Stimulated activated CD4-positive, alpha-beta T cell treated with anti-CD3 and anti-CD28 coated beads, TNF-alpha, amount 100 ng/mL, for 48 hours (primary cell): ENCODE data around the gene PCDHB3.
"Not testable (repeated sequence)": the region's sequence is repeated elsewhere in the genome, so short reads cannot be mapped to it uniquely, and the experiment has no call there.

Source experiments
- DNase-seq, 3 donors: peaks; one replicate each; pipeline ENCODE4 v3.0.0-alpha.2; 2020; ENCODE audit warnings: low read depth in 3 of 3

PCDHB3 gene

DNA sequence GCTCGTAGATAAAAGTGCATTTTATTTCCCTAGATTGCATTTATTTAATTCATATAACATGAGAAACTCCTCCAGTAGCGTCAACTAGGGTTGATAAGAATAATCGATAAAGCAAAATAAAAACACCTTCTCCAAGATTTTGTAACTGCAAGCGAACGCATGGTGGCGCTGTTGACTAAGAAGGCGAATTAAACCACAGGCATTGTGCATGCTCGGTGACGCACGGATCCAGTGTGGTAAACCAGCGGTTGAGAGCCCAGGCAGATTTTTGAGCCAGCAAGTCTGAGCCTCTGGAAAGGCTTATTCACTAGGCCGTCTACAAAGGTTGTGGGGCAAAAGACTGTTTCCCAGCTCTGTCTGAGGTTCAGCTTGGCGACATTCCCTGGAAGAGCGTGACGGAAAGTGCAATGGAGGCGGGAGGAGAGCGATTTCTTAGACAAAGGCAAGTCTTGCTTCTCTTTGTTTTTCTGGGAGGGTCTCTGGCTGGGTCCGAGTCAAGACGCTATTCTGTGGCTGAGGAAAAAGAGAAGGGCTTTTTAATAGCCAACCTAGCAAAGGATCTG lies at the start of gene PCDHB3:
TSS of gene PCDHB3 (plus strand) at position 231 of the 563 bp plus-strand sequence. CDS start at position 408, 177 bp downstream.
- peak in 2 of 3 donors; percentile 11 to 31 for DNase-seq

DNA sequence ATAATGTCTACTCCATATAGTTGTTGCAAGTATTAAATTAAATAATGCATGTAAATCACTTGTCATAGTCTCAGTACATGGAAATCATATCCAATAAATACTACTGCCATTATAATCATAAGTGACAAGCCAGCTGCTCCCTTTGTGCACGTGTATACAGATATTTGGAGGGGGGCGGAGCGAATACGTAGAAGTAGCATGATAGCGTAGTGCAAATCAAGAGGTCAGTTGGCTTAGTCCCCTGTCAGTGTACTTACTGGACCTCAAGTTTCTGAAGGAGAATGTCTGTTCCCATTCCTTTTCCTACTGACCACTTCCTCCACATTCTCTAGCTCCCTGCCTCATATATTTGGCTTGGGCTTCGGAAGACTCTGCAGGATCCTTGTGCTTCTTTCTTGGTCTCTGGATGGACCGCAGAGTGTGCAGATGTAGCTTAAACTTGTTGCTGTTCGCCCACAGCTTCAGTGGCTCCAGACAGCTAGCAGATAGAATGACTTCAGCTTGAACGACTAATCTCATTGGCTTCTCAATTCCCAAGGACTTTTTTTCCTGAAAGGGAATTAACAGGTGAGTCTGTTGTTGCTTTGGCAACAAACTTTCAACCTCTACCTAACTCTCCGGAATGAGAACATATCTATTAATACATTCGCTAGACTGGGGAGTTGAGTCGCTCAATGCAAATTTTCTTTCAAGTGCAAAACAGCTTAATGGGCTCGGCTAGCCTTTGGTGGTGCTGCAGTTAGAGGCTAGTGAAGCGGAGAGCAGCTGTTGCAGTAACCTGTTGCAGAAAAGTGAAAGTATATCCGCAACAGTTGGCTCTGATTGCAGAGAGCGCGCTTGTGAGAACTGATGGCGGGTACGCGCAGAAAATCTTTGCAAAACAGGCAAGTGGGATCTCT lies 49.4 kb upstream of the PCDHB3 start, which contains the start of gene PCDHB1:
TSS of gene PCDHB1 (plus strand) at position 753 of the 899 bp plus-strand sequence. CDS start at position 850, 97 bp downstream.
- no peak for DNase-seq

DNA sequence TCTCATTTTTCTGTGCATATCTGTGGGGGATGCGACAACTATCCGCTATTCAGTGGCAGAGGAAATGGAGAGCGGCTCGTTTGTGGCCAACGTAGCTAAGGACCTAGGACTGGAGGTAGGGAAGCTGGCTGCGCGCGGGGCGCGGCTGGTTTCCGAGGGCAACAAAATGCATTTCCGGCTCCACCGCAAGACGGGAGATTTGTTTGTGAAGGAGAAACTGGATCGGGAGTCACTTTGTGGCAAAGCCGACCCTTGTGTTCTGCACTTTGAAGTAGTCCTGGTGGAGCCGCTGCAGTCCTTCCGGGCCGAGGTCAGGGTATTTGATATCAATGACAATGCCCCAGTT lies 48.8 kb upstream of the PCDHB3 start:
- no peak for DNase-seq

DNA sequence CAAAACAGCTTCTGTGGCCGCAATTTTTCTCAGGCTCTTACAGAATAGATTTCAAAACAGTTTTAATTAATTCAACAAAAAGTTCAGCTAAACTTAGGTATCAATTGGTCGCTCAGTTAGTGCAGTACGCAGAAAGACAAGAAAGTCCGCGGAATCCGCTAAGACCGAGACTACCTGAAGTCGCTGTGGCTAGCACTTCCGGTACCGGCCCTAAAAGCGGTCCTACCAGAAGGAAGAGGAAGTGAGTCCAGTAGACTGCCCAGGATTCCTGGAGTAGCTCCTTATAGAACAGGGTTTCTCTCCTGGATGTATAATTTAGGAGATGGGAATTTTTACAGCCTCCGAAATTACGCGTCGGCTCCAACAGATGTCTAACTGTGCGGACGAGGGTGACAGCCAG lies 22.4 kb upstream of the PCDHB3 start:
- no peak for DNase-seq

DNA sequence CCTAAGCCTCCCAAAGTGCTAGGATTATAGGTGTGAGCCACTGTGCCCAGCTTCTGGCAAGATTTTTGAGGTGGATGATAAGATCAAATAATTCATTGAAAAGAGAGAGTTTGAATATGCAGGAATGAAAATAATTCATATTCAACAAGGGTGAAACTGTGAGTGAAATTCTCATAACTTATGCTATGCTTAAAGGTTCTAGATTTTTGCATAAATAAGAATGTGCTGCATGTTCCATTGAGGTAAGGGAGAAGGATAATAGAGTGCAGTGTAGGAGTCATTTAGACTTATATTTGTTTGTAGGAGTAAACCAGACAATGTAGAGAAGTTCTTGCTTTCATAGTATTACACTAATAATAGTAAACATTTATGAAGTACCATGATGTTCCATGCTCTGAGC lies 18.0 kb upstream of the PCDHB3 start:
- DNase-seq: no peak

DNA sequence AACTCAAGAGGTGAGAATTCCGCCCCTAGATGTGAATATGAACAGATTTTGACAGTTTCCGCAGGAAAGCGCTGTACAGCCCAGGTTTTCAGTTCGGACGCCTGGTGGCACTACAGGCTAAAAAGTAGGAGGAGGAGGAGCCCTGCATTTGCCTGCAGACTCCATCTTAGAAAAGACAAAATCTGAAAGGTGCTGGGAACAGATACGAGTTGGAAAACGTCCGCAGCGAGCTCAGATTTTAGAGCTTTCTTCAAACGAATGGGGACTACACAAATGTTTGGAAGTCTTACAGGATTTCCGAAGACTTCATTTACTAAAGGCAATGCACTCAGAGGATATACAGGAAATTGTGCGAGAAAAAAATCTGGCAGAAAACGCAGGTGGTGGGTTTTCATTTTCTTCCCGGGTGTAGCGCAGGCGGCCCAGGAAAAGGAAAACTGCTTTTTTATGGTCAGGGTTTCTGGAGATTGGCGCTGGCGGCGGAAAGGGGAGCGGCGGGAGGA lies 15.7 kb upstream of the PCDHB3 start:
- DNase-seq: peak in 1 of 3 donors; percentile 8

DNA sequence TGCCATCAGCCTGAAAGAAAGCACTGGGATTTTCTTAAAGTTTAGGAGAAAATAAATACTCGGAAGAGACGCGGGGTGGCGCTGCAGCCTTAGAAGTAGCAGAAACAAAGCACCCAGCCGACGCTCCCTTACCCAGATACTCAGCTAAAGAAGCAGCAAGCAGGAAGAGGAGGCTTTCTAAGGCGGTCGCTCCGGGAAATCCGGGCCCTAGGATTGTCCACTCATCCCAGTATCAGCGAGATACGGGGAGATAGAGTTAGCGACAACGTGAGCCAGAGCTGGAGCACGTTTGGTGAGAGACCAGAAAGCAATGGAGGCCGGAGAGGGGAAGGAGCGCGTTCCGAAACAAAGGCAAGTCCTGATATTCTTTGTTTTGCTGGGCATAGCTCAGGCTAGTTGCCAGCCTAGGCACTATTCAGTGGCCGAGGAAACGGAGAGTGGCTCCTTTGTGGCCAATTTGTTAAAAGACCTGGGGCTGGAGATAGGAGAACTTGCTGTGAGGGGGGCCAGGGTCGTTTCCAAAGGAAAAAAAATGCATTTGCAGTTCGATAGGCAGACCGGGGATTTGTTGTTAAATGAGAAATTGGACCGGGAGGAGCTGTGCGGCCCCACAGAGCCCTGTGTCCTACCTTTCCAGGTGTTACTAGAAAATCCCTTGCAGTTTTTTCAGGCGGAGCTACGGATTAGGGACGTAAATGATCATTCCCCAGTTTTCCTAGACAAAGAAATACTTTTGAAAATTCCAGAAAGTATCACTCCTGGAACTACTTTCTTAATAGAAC lies 5.6 kb upstream of the PCDHB3 start, which contains the start of gene PCDHB2:
TSS of gene PCDHB2 (plus strand) at position 135 of the 782 bp plus-strand sequence. CDS start at position 311, 176 bp downstream.
- no peak for DNase-seq

DNA sequence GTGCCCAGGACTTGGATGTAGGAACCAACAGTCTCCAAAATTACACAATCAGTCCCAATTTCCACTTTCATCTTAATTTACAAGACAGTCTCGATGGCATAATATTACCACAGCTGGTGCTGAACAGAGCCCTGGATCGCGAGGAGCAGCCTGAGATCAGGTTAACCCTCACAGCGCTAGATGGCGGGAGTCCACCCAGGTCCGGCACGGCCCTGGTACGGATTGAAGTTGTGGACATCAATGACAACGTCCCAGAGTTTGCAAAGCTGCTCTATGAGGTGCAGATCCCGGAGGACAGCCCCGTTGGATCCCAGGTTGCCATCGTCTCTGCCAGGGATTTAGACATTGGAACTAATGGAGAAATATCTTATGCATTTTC lies 5.0 kb upstream of the PCDHB3 start:
- no peak for DNase-seq

DNA sequence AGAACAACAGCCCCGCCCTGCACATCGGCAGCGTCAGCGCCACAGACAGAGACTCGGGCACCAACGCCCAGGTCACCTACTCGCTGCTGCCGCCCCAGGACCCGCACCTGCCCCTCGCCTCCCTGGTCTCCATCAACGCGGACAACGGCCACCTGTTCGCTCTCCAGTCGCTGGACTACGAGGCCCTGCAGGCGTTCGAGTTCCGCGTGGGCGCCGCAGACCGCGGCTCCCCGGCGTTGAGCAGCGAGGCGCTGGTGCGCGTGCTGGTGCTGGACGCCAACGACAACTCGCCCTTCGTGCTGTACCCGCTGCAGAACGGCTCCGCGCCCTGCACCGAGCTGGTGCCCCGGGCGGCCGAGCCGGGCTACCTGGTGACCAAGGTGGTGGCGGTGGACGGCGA lies 4.1 kb upstream of the PCDHB3 start:
- DNase-seq: not testable (repeated sequence)

DNA sequence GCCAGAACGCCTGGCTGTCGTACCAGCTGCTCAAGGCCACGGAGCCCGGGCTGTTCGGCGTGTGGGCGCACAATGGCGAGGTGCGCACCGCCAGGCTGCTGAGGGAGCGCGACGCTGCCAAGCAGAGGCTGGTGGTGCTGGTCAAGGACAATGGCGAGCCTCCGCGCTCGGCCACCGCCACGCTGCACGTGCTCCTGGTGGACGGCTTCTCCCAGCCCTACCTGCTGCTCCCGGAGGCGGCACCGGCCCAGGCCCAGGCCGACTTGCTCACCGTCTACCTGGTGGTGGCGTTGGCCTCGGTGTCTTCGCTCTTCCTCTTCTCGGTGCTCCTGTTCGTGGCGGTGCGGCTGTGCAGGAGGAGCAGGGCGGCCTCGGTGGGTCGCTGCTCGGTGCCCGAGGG lies 3.7 kb upstream of the PCDHB3 start:
- not testable (repeated sequence) for DNase-seq

DNA sequence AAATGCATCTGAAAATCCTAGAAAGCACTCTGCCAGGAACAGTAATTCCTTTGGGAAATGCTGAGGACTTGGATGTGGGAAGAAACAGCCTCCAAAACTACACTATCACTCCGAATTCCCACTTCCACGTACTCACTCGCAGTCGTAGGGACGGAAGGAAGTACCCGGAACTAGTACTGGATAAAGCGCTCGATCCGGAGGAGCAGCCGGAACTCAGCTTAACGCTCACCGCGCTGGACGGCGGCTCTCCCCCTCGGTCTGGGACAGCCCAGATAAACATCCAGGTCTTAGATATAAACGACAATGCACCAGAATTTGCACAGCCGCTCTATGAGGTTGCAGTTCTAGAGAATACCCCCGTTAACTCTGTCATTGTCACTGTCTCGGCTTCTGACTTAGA lies 786 bp downstream of the PCDHB3 start:
- no peak for DNase-seq

DNA sequence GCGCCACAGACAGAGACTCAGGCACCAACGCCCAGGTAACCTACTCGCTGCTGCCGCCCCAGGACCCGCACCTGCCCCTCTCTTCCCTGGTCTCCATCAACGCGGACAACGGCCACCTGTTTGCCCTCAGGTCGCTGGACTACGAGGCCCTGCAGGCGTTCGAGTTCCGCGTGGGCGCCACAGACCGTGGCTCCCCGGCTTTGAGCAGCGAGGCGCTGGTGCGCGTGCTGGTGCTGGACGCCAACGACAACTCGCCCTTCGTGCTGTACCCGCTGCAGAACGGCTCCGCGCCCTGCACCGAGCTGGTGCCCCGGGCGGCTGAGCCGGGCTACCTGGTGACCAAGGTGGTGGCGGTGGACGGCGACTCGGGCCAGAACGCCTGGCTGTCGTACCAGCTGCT lies 1.8 kb downstream of the PCDHB3 start:
- DNase-seq: not testable (repeated sequence)

DNA sequence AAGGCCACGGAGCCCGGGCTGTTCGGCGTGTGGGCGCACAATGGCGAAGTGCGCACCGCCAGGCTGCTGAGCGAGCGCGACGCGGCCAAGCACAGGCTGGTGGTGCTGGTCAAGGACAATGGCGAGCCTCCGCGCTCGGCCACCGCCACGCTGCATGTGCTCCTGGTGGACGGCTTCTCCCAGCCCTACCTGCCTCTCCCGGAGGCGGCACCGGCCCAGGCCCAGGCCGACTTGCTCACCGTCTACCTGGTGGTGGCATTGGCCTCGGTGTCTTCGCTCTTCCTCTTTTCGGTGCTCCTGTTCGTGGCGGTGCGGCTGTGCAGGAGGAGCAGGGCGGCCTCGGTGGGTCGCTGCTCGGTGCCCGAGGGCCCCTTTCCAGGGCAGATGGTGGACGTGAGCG lies 2.2 kb downstream of the PCDHB3 start:
- DNase-seq: not testable (repeated sequence)

DNA sequence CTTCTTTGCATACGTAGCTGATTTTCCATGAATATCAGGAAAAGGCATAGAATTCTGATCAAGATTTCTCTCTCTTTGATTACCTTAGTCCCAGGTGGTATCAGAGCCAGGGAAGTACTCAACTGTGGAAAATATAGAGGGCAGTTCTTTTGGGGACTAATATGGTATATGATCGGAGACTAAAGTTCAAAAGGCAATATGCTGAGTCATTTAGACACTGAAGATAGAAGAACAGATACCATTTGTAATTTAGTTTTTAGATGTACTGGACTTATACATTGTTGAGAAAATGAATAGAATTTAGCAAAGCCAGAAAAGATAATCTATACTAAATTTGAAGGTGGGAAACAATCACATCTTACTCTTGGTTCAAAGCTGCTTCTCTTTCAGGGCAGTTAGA lies 5.1 kb downstream of the PCDHB3 start:
- DNase-seq: no peak

DNA sequence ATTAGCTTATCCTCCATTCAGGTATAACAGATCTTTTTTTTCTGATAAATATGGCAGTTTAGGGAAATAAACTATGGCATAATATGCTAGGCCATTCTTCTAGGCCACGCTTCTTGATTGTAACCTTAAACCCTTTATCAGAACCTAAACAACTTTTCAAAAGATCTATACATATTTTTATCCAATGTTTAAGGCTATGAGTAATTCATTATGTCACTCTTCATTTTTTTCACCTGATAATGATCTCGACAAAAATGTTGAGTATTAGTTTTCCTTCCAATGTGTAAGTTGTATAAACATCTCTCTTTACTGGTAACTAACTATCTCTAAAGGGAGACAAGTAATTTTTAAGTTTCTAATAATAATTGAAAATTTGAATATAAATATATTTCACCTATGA lies 19.0 kb downstream of the PCDHB3 start:
- DNase-seq: no peak

DNA sequence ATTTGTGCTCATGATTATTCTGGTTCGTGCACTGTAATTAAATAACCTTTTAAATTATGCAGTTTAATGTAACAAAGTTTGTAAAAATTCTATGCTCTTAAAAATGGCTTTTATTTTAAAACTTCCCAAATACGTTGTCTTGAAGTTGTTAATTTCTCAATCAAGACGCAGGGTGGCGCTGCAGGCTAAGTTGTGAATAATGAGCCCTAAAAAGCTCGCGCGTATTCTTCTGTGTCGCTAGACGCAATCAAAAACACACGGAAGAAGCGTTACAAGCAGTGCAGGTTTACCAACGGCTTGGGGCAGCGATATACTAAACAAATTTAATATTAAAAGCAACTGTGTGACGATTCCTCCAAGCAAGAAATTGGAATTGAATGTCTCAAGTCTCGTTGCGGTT lies 21.3 kb downstream of the PCDHB3 start, which contains the start of gene PCDHB4:
TSS of gene PCDHB4 (plus strand) at position 256 of the 400 bp plus-strand sequence. CDS start 181 bp downstream, outside the sequence.
- no peak for DNase-seq

DNA sequence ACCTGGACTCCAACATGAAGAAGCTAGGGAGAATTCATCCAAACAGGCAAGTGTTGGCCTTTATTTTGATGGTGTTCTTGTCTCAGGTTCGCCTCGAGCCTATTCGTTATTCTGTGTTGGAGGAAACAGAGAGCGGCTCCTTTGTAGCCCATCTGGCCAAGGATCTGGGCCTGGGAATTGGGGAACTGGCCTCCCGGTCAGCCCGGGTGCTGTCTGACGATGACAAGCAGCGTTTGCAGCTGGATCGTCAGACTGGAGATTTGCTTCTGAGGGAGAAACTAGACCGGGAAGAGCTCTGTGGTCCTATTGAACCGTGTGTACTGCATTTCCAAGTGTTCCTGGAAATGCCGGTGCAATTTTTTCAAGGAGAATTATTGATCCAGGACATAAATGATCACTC lies 21.7 kb downstream of the PCDHB3 start:
- DNase-seq: no peak

DNA sequence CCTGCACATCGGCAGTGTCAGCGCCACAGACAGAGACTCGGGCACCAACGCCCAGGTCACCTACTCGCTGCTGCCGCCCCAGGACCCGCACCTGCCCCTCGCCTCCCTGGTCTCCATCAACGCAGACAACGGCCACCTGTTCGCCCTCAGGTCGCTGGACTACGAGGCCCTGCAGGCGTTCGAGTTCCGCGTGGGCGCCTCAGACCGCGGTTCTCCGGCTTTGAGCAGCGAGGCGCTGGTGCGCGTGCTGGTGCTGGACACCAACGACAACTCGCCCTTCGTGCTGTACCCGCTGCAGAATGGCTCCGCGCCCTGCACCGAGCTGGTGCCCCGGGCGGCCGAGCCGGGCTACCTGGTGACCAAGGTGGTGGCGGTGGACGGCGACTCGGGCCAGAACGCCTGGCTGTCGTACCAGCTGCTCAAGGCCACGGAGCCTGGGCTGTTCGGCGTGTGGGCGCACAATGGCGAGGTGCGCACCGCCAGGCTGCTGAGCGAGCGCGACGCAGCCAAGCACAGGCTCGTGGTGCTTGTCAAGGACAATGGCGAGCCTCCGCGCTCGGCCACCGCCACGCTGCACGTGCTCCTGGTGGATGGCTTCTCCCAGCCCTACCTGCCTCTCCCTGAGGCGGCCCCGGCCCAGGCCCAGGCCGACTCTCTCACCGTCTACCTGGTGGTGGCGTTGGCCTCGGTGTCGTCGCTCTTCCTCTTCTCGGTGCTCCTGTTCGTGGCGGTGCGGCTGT lies 23.3 kb downstream of the PCDHB3 start:
- not testable (repeated sequence) for DNase-seq

DNA sequence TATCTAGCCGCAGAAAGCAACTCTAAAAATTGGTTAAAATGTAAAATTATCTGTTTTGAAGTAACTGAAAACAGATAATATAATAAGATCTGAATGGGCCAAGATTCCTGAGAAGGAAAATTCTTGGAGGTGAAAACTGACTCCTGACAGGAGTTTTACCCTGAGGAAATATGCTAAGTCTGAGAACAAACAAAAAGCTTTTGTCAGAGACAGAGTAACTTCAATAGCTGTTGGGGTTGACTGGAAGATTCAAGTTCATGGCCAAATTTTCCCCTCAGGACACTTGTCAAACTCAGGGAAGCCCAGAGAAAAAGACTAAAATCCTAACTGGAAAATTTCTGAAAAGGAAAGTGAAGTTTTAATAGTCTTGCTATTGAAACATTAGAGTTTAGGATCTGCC lies 27.0 kb downstream of the PCDHB3 start:
- DNase-seq: no peak

DNA sequence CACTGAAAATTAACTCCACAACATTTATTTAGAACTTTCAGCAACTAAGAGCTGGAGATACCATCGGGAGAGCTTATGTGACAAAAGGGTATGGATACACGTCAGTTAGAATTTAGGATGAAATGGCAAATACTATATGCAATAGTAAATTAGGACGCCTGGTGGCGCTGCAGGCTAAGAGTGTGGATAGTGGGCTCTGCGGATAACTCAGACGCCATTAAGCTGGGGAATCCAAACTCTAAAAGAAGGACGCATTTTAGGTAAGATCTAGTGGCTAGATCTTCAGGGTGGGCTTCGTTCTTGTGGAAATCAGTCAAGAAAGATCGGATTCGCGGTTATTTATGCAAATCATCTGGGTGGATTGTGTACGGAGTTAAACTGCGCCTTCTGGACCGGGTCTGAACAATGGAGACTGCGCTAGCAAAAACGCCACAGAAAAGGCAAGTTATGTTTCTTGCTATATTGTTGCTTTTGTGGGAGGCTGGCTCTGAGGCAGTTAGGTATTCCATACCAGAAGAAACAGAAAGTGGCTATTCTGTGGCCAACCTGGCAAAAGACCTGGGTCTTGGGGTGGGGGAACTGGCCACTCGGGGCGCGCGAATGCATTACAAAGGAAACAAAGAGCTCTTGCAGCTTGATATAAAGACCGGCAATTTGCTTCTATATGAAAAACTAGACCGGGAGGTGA lies 34.9 kb downstream of the PCDHB3 start, which contains the start of gene PCDHB5:
TSS of gene PCDHB5 (plus strand) at position 177 of the 688 bp plus-strand sequence. CDS start at position 406, 229 bp downstream.
- DNase-seq: no peak
